Hippocampal formation (tissue), 2 donors: Measurements from ENCODE around the gene CDRT15L2.
"Not testable (repeated sequence)": the region's sequence is repeated elsewhere in the genome, so short reads cannot be mapped to it uniquely, and the experiment has no call there.

Experiments used
- DNase-seq, 2 donors: peaks; one replicate each; lab custom pipeline; 2025; lab: John Stamatoyannopoulos, UW

Gene CDRT15L2

GRCh38 chr17:20575071-20575470 lies 4.5 kb upstream of the CDRT15L2 start:
- DNase-seq: not testable (repeated sequence)

- DNase-seq: not testable (repeated sequence)
Observed at GRCh38 chr17:20583891-20584577, 4.5 kb downstream of the CDRT15L2 start.

GRCh38 chr17:20588744-20589453 lies 9.4 kb downstream of the CDRT15L2 start:
- not testable (repeated sequence) for DNase-seq

- not testable (repeated sequence) for DNase-seq
Observed at GRCh38 chr17:20589454-20589810, 9.9 kb downstream of the CDRT15L2 start.

- DNase-seq: not testable (repeated sequence)
Observed at GRCh38 chr17:20591040-20591439, 11.5 kb downstream of the CDRT15L2 start.

GRCh38 chr17:20605568-20605967 lies 26.0 kb downstream of the CDRT15L2 start:
- not testable (repeated sequence) for DNase-seq

- not testable (repeated sequence) for DNase-seq
Observed at GRCh38 chr17:20609490-20609889, 30.0 kb downstream of the CDRT15L2 start.

GRCh38 chr17:20611309-20611708 lies 31.8 kb downstream of the CDRT15L2 start:
- no peak for DNase-seq

GRCh38 chr17:20612635-20613034 lies 33.1 kb downstream of the CDRT15L2 start:
- DNase-seq: no peak

- no peak for DNase-seq
Observed at GRCh38 chr17:20613248-20613647, 33.7 kb downstream of the CDRT15L2 start.

GRCh38 chr17:20613905-20614304 lies 34.4 kb downstream of the CDRT15L2 start:
- no peak for DNase-seq

- DNase-seq: not testable (repeated sequence)
Observed at GRCh38 chr17:20615461-20615860, 35.9 kb downstream of the CDRT15L2 start.
